GM21576 (cell line): ENCODE results near the gene ENO3.

ENCODE experiments used
- ATAC-seq: cut with Tn5 transposase; IDR thresholded peaks from one replicate; pipeline ENCODE4 v1.9.1; 2021; ENCODE audit warnings: mild to moderate bottlenecking, moderate library complexity; ENCODE audit not compliant: unreplicated experiment

ENO3 gene

DNA sequence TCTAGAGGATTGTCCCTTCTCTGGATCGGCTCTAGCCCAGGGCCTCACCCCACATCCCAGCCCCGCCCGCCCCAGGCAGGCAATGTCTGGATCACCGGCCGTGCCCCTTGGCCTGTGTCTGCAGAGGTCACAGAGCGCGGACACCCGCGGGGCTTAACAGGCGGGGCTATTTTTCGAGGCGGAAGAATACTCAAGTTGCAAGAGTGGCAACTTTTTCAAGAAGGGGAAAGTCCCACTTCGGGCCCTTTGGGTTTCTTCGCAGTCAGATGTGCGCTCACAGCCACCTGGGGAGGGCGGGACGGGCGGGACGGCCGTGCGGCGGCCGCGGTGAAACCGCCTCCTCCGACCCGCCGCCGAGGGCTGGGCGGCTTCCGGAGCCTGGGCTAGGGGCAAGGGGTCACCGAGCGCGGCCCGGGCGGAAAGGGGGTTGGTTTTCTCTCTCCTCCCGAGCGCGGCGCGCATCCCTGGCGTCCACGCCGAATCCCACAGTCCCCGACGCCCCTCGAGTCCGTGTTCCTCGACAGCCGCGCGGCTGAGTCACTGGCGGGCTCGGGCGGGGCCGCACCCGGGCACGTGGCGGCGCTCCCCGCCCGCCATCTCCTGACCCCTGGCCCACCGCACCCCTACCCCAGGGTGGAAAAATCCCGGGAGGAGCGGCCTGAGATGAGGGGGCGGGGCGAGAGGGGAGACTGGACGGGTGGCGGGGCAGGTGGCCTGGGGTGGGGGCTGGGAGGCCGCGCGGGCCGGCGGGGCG lies 1.4 kb upstream of the ENO3 start:
- ATAC-seq: peak; percentile 26

DNA sequence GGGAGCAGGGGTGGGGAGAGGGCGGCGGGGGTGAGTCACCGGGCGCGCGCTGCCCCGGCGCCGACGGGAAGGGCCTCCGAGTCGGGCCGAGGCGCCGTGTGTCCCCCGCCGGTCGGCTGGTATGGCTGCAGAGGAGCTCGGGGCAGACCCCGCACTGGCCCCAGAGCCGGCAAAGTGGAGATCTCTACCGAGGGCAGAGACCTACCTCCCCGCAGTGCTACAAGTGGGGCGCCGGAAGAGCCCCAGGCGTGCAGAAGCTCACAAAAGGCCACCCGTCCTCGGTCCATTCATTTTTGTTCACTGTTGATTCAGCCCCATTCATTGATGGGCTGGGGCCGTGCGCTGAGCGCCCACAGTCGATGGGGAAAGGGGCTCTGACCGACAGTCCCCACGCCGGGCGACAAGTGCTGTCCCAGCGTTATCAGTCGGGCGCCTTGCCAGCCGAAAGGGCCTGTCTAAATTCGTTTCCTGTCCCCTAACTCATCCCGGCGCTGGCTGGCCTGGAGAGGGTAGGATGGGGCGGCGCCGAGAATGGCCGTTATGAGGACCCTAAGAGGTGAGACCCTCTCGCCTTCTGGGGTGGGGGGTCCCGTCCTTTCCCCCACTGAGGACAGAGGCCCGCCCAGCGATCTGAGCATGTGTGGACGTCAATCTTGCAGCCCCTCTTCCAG lies 709 bp upstream of the ENO3 start:
- ATAC-seq: peak; percentile 2

DNA sequence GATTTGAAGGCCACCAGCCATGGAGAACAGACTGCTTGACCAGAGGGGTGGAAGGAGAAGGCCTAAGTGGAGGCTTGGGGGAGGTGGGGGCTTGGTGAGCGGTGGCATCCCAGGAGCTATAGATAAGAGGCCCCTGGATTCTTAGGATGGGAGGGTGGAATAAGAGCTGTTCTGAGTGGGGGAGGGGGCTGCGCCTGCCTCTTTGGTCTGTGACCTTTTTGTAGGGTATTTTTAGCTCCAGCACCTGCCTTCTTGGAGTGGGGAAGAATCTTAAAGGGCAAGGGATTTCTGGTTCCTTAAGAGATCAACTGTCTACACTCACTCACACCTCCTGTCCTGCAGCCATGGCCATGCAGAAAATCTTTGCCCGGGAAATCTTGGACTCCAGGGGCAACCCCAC lies 567 bp downstream of the ENO3 start:
- no peak for ATAC-seq

DNA sequence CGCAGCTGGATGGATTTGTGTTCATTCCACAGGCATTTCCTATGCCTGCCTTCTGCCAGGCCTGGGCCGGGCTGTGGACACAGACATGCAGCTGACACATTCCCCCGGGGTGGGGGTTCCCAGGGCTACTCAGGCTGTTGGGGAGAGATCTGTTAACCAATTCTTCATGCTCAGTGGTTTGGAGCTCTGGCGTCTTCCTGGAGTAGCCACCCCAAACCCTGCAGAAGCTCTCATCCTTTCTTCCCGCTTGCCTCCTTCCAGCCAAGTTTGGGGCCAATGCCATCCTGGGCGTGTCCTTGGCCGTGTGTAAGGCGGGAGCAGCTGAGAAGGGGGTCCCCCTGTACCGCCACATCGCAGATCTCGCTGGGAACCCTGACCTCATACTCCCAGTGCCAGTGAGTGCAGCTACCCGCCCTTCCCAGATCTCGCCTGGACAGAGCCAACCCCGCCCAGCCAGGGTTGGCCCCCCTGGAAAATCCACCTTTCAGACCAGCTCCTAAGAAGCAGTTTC lies 2.6 kb downstream of the ENO3 start:
- no peak for ATAC-seq

DNA sequence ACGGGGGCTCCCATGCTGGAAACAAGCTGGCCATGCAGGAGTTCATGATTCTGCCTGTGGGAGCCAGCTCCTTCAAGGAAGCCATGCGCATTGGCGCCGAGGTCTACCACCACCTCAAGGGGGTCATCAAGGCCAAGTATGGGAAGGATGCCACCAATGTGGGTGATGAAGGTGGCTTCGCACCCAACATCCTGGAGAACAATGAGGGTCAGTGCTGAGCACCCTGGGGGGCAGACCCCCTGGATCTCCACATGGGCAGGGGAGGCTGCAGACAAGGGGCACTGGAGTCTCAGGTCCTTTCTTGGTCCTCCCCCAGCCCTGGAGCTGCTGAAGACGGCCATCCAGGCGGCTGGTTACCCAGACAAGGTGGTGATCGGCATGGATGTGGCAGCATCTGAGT lies 4.2 kb downstream of the ENO3 start:
- no peak for ATAC-seq

DNA sequence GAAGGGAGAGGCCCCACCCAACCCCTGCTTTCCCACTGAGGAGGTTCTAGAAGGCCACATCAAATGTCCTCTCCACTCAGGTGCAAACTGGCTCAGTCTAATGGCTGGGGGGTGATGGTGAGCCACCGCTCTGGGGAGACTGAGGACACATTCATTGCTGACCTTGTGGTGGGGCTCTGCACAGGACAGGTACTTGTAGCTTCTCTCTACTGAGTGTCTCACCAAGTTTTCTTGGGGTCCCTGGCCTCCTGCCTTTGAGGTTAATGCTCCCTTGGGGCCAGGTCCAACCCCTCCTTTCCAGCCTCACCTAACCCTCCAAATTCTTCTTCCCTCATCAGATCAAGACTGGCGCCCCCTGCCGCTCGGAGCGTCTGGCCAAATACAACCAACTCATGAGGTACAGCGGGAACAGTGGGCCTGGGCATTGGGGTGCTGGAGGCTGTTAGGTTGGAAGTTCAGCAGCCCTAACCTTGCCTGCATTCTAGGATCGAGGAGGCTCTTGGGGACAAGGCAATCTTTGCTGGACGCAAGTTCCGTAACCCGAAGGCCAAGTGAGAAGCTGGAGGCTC lies 5.7 kb downstream of the ENO3 start:
- ATAC-seq: no peak

DNA sequence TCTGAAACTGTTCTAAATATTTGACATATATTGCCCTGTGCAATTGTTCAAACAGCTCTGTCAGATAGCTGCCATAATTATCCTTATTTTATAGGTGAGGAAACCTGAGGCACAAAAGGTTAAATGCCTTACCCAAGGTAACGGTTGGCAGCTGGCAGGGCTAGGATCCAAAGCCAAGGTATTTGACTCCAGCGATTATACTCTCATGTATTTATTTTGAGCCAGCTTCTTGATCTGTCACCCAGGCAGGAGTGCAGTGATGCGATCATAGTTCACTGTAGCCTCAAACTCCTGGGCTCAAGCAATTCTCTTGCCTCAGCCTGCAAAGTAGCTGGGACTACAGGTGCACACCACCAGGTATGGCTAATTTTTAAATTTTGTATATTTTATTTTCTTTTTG lies 7.2 kb downstream of the ENO3 start:
- no peak for ATAC-seq

DNA sequence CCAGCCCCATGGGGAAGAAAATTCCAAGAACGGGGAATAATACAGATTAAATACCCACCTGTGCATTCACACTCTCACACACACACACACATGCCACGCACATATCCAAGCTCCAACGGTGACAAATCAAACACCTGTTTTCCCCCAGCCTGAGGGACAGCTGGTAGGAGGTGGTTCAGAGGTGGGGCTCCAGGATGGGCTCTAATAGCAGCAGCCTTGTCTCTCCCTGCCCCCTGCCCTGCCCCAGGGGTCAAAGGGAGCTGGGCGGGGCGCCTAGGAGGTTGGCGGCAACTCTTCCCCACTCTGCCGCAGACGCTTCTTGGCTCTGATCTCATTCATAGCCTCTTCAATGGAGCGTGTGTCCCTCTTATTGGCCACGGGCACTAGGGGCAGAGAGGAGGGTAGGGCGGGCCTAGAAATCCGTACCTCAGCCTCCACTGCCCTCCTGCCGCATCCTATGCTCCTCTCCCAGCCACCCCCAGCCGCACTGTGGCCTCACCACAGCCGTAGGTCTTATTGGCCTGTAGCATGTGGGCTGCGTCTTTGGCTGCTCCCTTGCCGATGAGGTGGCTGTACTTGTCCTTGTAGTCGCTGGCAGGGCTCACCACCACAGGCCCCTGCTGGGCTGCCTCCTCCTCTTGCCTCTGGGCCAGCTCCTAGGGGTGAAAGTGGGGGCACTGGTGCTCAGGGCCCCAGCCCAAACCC lies 8.5 kb downstream of the ENO3 start:
- ATAC-seq: no peak

DNA sequence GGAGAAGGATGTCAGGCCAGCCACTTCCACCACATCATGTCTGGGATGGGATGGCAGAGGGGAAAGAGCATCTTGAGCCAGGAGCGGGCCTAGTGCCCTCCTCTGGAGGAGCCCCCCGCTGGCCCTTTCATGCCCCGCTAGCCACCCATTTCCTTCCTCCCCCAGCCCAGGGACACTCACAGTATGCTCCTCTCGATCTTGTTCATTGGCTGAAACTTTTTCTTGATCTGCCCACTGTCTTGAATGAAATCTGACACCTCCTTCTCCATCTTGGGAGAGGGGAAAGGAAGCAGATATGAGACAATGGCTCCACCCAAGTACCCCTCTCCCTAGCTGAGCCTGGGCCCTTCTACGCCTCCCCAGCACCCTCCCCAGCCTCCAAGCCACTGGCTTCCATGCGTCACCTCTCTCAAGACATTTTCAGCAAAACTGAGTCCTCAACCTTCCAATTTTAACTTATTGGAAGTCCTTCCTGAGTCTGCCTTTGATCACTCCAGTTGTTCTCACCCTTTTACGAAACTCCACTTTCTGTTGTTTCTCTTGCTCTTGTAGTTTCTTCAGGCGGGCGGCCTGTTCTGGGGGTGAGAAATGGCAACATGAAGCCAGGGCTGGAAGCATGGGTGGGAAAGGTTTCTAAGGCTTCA lies 9.5 kb downstream of the ENO3 start:
- ATAC-seq: no peak

DNA sequence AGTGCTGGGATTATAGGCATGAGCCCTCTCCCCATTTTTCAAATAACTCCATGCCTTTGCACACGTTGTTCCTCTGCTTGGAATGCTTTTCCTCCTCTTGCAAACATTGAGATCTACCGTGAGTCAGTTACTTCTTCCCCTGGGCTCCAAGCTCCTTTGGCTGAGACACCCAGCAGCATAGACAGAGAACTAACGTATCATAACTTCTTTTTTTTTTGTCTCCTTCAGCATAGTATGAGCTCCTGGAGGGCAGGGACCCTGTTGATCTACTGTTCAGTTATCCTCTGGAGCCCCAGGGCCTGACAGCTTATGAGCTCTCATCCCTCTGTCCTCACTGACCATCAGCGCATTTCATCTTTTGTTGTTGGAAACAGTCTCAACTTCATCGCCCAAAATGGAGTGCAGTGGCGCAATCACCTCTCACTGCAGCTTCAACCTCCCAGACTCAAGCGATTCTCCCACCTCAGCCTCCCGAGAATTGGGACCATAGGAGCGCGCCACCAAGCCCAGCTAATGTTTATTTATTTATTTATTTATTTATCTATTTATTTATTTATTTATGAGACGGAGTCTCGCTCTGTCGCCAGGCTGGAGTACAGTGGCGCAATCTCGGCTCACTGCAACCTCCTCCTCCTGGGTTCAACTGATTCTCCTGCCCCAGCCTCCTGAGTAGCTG lies 14.5 kb downstream of the ENO3 start:
- no peak for ATAC-seq

DNA sequence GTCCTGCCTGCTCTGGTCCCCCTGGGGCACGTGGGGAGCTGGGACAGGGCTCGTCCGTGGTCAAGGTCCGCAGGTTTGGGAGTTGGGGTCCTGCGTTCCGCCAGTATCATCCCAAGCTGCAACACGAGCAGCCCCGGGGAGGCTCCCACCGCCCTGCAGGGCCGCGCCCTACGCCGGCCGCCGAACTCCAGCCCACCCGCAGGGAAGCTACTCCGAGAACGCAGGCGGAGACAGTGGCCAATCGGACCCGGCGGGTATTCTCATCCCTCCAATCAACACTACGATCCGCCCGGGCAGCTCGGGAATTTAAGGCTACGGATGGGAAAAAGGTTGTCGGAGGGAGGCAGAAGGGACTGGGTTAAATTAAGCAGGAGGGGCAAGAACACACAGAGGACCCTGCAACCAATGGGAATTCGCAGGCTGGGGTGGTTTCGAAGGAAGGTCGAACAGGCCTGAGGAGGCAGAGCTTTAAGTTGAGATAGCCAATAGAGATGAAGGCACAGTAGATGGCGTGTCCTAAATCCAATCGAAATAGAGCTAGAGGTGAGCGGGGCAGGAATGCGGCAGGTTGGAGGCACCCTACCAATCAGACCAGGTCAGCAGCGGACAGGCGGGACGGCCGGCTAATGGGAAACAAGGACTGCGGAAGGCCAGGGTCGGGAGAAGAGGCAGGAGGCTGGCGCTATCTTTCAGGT lies 16.1 kb downstream of the ENO3 start:
- peak; percentile 82 for ATAC-seq

DNA sequence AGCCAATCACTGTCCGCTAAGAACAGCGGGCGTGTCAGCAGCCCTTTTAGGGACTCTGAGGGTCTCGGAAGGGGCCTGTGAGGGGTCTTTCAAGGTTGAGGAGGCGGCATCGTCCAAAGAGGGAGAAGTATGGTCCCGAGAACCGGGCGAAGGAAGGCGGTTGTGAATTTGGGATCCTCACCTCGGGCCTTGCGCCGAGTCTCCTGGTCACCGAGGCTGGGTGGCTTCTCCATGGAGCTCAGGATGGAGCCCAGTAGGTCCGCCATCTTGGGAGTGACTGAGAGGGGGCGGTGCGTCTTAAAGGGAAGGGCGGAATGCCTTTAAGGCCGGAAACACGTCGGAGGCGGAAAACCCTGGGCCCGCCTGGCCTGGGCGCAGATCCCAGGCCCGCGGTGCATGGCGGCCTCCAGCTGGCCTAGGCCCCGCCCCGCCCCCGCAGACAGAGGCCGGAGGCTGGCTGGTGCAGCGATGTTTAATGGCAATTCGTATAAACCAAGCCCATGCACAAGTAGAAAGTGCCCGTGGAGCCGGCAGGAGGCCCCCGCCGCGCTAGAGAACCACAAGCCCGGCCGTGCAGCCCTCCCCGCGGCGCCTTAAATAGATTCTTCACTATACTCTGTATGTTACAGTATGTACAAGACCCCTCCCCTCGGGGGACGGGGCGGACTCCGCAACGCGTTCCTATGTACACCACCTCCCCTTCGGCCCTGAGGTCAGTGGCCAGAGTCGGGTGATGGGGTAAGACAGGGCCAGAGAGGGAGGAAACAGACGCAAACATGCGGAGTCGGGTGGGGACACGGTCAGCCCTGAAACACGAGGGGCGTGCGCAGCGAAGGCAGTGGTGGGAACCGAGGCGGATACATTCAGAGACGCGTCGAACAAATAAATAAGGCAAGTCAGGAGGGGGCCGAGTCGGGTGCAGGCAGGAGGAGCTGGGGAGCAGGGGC lies 16.9 kb downstream of the ENO3 start, which contains the start of gene SPAG7:
TSS of gene SPAG7 (minus strand) at position 279 of the 947 bp plus-strand sequence. CDS start at position 266, 13 bp downstream.
- ATAC-seq: peak; percentile 50

DNA sequence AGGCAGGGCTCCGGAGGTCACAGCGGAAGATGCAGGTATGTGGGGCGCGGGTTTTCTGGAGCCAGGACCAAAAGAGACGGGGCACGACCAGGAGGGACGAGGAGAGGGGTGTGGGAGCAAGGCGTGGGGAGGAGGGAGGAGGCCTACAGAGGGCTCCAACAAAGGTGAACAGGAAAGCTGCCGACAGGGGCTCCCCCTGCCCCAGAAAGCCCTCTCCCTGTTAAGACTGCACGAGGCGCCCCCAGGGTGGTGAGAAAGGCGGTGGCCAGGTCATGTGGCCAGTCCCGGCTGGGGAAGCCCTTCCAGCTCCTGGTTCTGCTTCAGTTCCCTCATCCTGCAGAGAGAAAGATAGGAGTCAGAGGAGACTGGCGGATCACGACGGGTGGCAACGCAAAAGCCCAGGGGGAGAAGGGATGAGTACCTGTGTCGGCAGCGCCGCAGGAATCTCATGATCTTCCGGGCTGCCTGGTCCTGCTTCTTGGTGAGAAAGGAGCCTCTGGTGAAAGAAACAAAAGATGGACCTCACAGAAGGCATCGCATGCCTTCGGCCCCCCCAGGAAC lies 17.6 kb downstream of the ENO3 start:
- no peak for ATAC-seq

DNA sequence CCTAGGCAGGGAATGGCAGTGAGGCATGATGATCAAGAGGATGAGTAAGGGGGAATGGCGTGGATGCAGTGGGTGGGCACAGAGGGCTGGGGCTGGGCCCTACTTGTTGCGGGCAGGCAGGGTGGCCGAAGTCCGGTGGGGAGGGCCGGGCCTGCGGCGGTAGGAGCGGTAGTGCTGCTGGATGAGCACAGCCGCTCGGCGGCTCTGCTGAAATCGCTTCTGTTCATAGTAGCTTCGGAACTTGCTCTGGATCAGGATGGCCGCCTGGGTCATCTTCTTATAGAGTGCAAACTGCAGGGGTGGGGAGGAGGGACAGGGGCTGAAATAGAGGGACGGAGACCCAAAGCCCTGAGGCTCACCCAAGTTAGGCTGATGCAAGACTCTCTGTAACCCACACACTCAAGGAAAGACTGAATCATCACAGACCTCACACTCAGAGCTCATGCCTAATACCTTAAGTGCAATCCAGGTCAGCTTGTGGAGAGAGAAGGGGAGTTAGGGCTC lies 18.2 kb downstream of the ENO3 start:
- ATAC-seq: no peak

DNA sequence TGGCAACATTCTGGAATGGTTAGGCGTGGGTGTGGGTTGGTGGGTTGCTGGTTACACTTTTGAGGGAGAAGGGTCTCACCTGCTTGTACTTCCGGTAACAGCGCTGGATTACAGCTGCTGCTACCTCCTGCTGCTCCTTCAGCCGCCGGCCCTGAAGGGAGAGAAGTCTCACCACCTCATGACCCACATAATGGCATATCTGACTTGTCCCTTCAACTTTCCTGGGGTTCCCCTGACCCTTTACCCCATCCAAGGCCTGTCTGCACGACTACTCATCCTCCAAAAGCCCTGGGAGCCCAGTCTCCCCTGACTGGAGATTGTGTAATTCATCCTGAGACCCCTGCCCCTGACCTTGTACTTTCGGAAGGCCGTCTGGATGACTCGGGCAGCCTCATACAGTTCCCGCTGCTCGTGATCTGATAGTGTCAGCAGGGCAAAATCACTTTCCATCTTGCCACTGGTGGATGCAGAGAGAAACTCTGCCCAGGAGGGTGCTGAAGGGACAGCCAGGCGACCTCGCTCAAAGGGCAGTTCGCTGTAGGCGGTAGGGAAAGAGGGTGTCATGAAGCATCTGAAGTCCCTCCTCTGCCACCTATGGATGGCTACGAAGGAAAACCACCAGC lies 18.7 kb downstream of the ENO3 start:
- no peak for ATAC-seq

DNA sequence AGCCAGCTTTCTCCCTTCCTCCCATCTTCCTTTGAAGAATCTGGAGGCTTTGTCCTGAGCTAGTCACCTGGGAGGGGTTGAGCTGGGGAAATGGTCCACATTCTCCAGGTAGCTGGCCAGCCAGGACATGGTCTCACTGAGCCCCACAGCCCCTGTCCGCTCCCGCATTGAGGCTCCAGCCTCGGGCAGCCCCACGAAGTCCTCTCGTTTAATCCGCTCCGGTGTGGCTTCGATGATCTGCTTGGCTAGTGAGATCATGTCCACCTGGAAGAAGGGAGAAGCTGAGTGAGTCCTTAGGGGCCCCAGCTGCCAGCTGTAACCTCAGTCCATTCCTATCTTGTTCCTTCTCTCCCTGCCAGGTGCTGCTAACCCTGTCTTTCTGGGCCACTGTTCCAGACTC lies 19.4 kb downstream of the ENO3 start:
- no peak for ATAC-seq

DNA sequence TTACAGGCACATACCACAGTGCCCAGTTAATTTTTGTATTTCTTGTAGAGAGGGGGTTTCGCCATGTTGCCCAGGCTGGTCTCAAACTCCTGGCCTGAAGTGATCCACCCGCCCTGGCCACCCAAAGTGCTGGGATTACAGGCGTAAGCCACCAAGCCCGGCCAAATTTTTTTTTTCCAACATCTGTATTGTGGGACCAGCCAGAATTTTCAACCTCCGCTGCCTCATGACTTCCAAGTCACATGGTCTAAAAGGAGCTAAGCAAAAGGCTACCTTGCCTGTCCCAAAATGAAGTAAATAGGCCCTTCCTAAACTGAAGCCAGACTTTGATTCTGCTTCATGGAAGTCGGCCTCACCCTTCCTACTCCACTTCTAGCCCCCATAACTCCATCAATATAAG lies 20.9 kb downstream of the ENO3 start:
- no peak for ATAC-seq

DNA sequence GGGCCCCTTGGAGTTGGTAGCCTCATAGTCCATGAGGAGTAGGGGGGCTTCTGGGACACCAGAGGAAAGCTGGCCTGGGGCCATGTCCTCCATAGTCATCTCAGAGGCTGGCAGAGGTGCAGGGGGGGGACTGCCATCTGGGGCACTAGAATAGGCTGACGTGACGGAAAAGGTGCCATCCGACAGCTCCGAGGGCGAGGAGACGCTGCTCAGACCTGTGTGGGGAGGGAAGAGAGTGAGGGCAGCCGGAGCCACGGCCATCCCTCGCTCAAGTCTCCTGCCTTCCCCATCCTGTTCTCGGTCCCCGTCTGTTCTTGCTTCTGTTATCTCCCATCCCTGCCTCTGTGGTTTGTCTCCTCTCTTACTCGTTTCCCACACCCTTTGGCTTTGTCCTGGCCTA lies 21.4 kb downstream of the ENO3 start:
- ATAC-seq: no peak
